Spleen (tissue), 11 donors: Measurements from ENCODE around the gene UQCC2. TPM values are rescaled to one million over a fixed set of nuclear protein-coding genes. Genes with fewer than 3 reads are reported as not detected.

Experiments
- DNase-seq: peaks from one replicate; pipeline ENCODE4 v3.0.0-alpha.2; 2020
- H3K27ac ChIP-seq, 8 donors: fragments of 200-600 bp; sonication (generic) in 7 of 8; 1 replicate in 4 of 8; 2 replicates in 4 of 8; pipeline versions ENCODE4 v1.5.0 to v1.8.0; 2016 to 2021; ENCODE audit warnings: inconsistent platforms in 4 of 8, mild to moderate bottlenecking in 4 of 8, moderate library complexity in 1 of 8
- H3K27me3 ChIP-seq, 7 donors: fragments of 200-600 bp; sonication (generic) in 6 of 7; replicated peaks in 1 of 7; 1 replicate in 4 of 7; 2 replicates in 3 of 7; pipeline versions ENCODE4 v1.5.0 to v1.8.0; 2016 to 2021; ENCODE audit warnings: inconsistent platforms in 3 of 7, mild to moderate bottlenecking in 1 of 7
- H3K36me3 ChIP-seq, 6 donors: fragments of 200-600 bp; sonication (generic) in 5 of 6; 1 replicate in 4 of 6; 2 replicates in 2 of 6; pipeline versions ENCODE4 v1.5.0 to v1.8.0; 2016 to 2021; ENCODE audit warnings: inconsistent platforms in 2 of 6
- H3K4me1 ChIP-seq, 6 donors: fragments of 200-600 bp; sonication (generic) in 5 of 6; 1 replicate in 3 of 6; 2 replicates in 3 of 6; pipeline versions ENCODE4 v1.5.0 to v1.8.0; 2016 to 2021; ENCODE audit warnings: inconsistent platforms in 3 of 6
- H3K4me3 ChIP-seq, 8 donors: fragments of 200-600 bp; sonication (generic) in 7 of 8; 1 replicate in 4 of 8; 2 replicates in 4 of 8; pipeline versions ENCODE4 v1.5.0 to v1.8.0; 2016 to 2021; ENCODE audit warnings: inconsistent platforms in 4 of 8, mild to moderate bottlenecking in 4 of 8, moderate library complexity in 2 of 8
- H3K9me3 ChIP-seq, 8 donors: fragments of 200-600 bp; sonication (generic) in 7 of 8; 1 replicate in 4 of 8; 2 replicates in 4 of 8; pipeline versions ENCODE4 v1.5.0 to v1.8.0; 2016 to 2021; ENCODE audit warnings: inconsistent platforms in 4 of 8
- CTCF ChIP-seq, 11 experiments: fragments of 200-600 bp in 7 of 11; fragments of 450-650 bp in 4 of 11; sonication (generic) in 4 of 11; IDR thresholded peaks in 8 of 11; conservative IDR thresholded peaks in 3 of 11; 1 replicate in 7 of 11; 2 replicates in 4 of 11; pipeline versions ENCODE4 v1.4.0 to v1.8.0; 2016 to 2021; ENCODE audit warnings: antibody characterized with exemption in 11 of 11, inconsistent platforms in 4 of 11, mild to moderate bottlenecking in 1 of 11
- POLR2A ChIP-seq, 3 donors: fragments of 450-650 bp; IDR thresholded peaks; one replicate each; pipeline ENCODE4 v1.5.1; 2017; ENCODE audit warnings: antibody characterized with exemption in 3 of 3, mild to moderate bottlenecking in 1 of 3
- POLR2AphosphoS5 ChIP-seq, 3 donors: sonication (generic); formaldehyde crosslinking; IDR thresholded peaks; one replicate each; pipeline ENCODE4 v1.5.1; 2017; ENCODE audit warnings: antibody characterized with exemption in 3 of 3
- WGBS, 5 donors: extraction: QIAGEN DNeasy Blood & Tissue Kit in 3 of 5; methylation state at CpG; one replicate each; pipeline versions ENCODE4 v1.1.5 to v1.1.7; 2013 to 2018; 5-methylcytosine and 5-hydroxymethylcytosine counted together
- intact Hi-C: fragments of 100-400 bp; cut with DNase I; formaldehyde crosslinking; loops from one replicate; pipeline ENCODE4 v1.15.0; 2023; ENCODE audit warnings: low total_unique reads
- polyA plus RNA-seq, 3 donors: library from polyadenylated mRNA; stranded (reverse); fragments of 200-250 nt; gene quantifications; one replicate each; pipeline ENCODE4 v1.2.1, GENCODE V29; 2013
- total RNA-seq, 7 donors: library from RNA; depleted of rRNA in 3 of 7; stranded (reverse); fragments of >200 nt in 3 of 7; fragmentation: NEBNext Ultra II Directional in 4 of 7; extraction: Animal tissue kit (Norgen Biotek cat#: 25700) in 4 of 7; gene quantifications; one replicate each; pipeline versions ENCODE4 v1.1.0 to v1.2.1, GENCODE V29; 2016 to 2021
- donor health status: healthy with polysubstance abuse.
- donor health status: DM: no; HTN: no; CAD: no; lungs with moderate emphysema.
- donor health status: DM: no; HTN: no; CAD: no.
- donor health status: Bipolar disorder and iron deficiency.
- donor health status: healthy.
- donor health status: DM: no; HTN: no; CAD: no.
- donor health status: DM: yes; HTN: yes; CAD: no.

UQCC2 gene
- total and polyA plus RNA-seq, 10 donors: 8.7 to 77.0 (median 34.1) TPM

GRCh38 chr6:33670971-33671743 lies 40.3 kb downstream of the UQCC2 start:
- no peak for TF ChIP-seq POLR2A (IDR thresholded peaks at IDR 0.05)
- TF ChIP-seq POLR2AphosphoS5 (IDR thresholded peaks at IDR 0.05): peak in 1 of 3 donors; percentile 49
- TF ChIP-seq CTCF (IDR thresholded peaks at IDR 0.05 in 8 of 11, conservative IDR thresholded peaks at IDR 0.05 in 3 of 11): no peak
- peaks cover 0 to 6% (median 0%) of the 10 kb centered on the region in 6 donors for H3K4me1 ChIP-seq
- intact Hi-C loops: no loop called here
- H3K27ac ChIP-seq: no peak overlapping the region
- H3K27me3 ChIP-seq: no peaks in the 10 kb centered on the region
- no peak overlapping the region for H3K4me3 ChIP-seq
- no peak for DNase-seq
- H3K36me3 ChIP-seq: peaks cover 5 to 100% (median 91%) of the 10 kb centered on the region in 6 donors
- no peaks in the 10 kb centered on the region for H3K9me3 ChIP-seq
- 84 to 89% (median 87%) methylated on average over 26 to 30 of the region's 30 CpGs for WGBS, 5 donors

GRCh38 chr6:33670086-33670660 lies 41.3 kb downstream of the UQCC2 start:
- no peaks in the 10 kb centered on the region for H3K9me3 ChIP-seq
- H3K36me3 ChIP-seq: peaks cover 5 to 100% (median 91%) of the 10 kb centered on the region in 6 donors
- H3K27me3 ChIP-seq: no peaks in the 10 kb centered on the region
- no peak overlapping the region for H3K4me3 ChIP-seq
- no peak for TF ChIP-seq CTCF (IDR thresholded peaks at IDR 0.05 in 8 of 11, conservative IDR thresholded peaks at IDR 0.05 in 3 of 11)
- TF ChIP-seq POLR2AphosphoS5 (IDR thresholded peaks at IDR 0.05): peak in 1 of 3 donors; percentile 4
- 88 to 94% (median 93%) methylated on average over 18 to 21 of the region's 21 CpGs for WGBS, 5 donors
- no peak overlapping the region for H3K27ac ChIP-seq
- H3K4me1 ChIP-seq: peaks cover 0 to 6% (median 0%) of the 10 kb centered on the region in 6 donors
- intact Hi-C loops: no loop called here
- no peak for DNase-seq

GRCh38 chr6:33668914-33669313 lies 42.6 kb downstream of the UQCC2 start:
- peaks cover 5 to 100% (median 92%) of the 10 kb centered on the region in 6 donors for H3K36me3 ChIP-seq

More at GRCh38 chr6:33668914-33669313, 42.6 kb downstream of the UQCC2 start:
- DNase-seq: peak; percentile 88
- H3K4me1 ChIP-seq: peaks cover 0 to 6% (median 0%) of the 10 kb centered on the region in 6 donors
- no peaks in the 10 kb centered on the region for H3K9me3 ChIP-seq
- H3K4me3 ChIP-seq: no peak overlapping the region
- intact Hi-C loops: no loop called here
- H3K27ac ChIP-seq: peak overlapping the region in 4 of 8 donors; percentile 13 to 48 (median 26)
- no peaks in the 10 kb centered on the region for H3K27me3 ChIP-seq
- no peak for TF ChIP-seq POLR2A (IDR thresholded peaks at IDR 0.05)
- no peak for TF ChIP-seq CTCF (IDR thresholded peaks at IDR 0.05 in 8 of 11, conservative IDR thresholded peaks at IDR 0.05 in 3 of 11)
- peak in 2 of 3 donors; percentile 13 to 44 for TF ChIP-seq POLR2AphosphoS5 (IDR thresholded peaks at IDR 0.05)
- 60 to 75% (median 65%) methylated on average over 16 to 17 of the region's 17 CpGs for WGBS, 5 donors
